Activated T-cell treated with anti-CD3 and anti-CD28 coated beads for 1 hour (primary cell): ENCODE results near the gene CDIPT.
"Not testable (repeated sequence)": the region's sequence is repeated elsewhere in the genome, so short reads cannot be mapped to it uniquely, and the experiment has no call there.

Experiments used
- DNase-seq: peaks from one replicate; pipeline ENCODE4 v3.0.0-alpha.2; 2020; ENCODE audit warnings: low read depth

The CDIPT gene

DNA sequence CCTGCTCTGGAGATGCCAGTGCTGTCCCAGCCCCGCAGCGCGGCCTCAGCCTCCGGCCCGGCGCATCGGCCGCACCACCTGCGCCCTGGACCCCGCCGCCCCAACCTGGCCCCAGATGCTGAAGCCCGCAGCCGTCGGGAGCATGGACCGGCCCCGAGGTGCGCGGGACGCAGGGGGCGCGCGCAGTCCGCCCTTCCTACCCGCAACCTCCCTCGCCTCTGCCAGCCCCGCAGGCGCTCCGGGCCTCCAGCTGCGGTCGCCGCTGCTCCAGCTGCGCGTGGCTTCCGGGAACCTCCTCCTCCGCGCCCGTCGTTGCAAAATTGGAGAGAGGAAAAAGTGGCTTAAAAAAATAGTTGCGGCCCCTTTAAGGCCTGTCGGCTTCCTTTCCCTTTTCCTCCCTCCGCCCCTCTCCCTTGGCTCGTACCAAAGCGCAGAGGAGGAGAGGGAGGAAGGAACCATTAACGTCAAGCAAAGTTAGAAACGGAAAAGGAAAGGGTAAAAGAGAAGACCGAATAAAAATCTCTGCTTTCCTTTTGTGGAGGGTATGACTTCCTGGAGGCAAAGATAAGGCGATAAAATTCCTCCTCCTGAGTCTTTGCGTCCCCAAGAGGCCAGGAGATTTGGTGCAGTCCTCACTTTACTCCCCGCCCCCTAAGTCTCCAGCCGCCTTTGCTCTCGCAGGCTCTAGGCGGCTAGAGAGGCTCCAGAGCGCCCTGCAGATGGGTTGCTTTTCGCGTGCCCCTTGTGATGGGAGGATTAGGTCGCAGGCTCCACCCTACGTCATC is at the start of gene CDIPT:
Gene CDIPT, minus strand, starts transcription at position 343 of the 785 bp plus-strand sequence. CDS start 369 bp downstream, outside the sequence.
- peak; percentile 88 for DNase-seq

DNA sequence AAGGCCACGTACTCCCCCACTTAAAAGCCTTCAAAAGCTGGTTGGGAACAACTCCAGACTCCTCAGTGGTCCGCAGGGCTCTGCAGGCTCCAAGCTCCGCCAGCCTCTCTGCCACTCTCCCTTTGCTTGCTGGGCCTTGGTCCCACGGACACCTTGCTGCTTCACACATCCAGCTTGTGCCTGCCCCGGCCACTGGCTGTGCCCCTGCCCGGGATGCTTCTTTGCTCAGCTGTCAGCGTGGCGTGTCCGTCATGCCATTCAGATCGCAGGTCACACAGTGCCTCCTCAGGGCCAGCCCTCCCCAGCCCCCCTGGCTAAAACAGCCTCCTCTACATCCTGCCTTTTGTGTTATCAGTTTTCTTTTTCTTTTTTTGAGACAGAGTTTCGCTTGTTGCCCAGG is 49.1 kb upstream of the CDIPT start:
- DNase-seq = no peak

DNA sequence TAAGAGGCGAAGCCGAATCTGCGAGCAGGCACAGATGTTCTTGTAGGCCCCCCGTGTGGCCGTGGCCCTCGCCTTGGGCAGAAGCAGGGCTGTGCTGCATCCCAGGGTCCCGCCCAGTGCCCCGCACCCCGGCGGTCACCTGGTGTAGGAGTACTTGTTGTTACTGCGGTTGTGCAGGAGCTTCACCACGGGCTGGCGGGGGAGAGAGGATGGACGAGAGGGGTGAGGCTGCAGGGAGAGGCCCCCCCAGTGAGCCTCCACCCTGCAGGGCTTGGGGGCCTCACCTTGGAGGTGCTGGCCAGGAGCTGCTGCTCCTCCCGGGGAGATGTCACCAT is 48.6 kb upstream of the CDIPT start:
- DNase-seq = no peak

- DNase-seq = no peak
Measured at GRCh38 chr16:29910819-29911675, 48.0 kb upstream of the CDIPT start.

GRCh38 chr16:29909851-29910250 is 46.8 kb upstream of the CDIPT start:
- DNase-seq = not testable (repeated sequence)

DNA sequence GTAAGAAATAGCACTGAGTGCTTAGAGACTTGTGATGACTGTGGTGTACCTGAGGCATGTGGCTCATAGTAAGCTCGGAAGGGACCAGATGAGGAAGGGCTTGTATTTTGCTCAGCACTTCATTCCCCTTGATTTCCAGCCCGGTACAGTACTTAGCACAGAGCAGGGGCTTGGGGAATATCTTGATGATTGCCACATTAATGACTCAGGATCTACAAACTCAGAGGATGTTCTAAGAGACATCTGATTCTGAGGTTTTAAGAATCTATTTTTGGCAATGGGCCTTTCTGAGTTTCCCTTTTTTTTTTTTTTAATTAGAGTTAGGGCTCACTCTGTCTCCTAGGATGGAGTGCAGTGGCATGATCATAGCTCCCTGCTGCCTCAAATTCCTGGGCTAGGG is 46.4 kb upstream of the CDIPT start:
- no peak for DNase-seq

GRCh38 chr16:29908719-29909220 is 45.7 kb upstream of the CDIPT start:
- DNase-seq = no peak

DNA sequence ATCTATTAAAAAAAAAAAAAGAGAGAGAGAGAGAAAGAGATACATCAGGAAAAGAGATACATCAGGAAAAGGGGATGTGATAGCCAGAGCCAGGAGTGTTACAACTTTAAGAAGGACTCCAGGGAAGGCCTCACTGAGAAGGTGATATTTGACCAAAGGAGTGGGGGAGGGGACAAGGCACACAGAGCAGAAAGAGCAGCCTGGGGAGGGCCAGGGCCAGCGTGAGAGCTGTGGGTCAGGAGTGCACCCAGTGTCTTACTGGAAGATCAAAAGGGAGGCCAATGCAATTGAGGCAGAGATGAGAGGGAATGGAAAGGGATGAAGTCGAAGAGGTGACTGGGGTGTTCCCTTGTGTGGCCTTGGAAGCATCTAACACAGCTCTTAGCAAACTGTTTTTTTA is 44.9 kb upstream of the CDIPT start:
- DNase-seq = no peak

DNA sequence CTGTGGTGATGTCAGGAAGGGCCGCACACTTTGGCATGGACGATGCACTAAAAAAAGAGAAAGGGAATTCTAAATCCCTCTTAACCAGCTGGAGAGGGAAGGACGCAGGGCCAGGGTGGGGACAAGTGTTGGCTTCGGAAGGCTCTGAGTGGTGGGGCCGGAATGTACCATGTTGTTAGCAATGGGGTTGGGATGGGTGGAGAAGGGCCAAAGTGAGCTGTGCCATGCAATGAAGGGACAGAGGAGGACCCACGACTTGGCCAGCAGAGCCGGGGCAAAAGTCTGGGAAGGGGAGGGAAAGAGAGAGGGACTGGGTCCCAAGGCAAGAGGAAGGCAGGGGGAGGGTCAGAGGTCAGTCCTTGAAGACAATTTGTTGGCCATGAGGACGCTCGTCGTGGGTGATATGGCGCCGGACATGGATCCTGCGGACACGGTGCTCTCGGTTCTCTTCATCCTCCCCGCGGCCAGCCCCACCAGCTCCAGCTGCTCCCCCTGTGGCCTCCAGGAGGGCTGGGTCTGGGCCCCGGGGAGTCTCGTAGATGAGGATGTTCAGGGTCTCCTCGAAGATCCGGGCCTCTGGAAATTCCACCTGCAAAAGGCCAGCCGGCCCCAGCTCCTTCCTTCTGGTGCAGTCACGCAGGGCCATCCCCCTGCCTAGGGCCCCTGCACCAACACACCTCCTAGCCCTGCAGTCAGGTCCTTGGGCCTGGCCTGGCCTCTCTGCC is 43.7 kb upstream of the CDIPT start:
- no peak for DNase-seq

DNA sequence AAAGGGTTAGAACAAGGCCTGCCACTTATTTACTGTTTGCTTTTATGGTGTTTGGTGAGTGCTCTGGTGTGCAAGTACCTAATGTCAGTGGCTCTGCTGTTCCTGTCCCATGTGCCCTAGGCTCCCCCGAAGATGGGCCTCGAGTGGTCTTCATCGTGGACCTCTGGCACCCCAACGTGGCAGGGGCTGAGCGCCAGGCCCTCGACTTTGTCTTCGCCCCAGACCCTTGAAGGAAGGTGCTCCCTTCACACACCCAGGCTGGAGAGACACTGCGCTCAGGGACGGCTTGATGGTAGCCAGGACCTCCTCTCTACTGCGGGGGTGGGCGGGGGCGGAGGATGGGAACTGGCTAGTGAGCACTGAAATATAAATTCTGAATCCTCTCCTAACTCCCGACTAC is 42.6 kb upstream of the CDIPT start:
- DNase-seq = no peak

DNA sequence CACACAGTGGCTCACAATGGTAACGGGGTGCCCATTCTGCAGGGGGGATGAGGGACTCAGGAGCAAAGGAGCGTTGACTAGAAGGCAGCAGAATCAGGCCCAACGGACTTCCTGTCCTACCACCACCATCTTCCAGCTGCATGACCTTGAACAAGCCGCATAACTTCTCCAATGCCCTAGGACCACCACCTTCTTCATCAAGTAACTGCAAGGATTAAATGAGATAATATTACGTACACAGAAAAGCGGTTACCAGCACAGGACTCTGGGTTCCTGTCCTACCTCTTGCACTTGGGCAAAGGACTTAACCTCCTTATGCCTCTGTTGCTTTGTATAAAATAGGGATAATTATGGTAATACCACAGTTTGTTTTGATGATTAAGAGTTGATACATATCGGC is 41.9 kb upstream of the CDIPT start:
- no peak for DNase-seq

- DNase-seq = no peak
Measured at GRCh38 chr16:29903590-29903989, 40.6 kb upstream of the CDIPT start.

GRCh38 chr16:29901607-29901945 is 38.5 kb upstream of the CDIPT start:
- no peak for DNase-seq

- DNase-seq = no peak
Measured at GRCh38 chr16:29900888-29901606, 38.0 kb upstream of the CDIPT start.

- no peak for DNase-seq
Measured at GRCh38 chr16:29900102-29900887, 37.3 kb upstream of the CDIPT start, which contains the start of gene ASPHD1. Gene ASPHD1 (plus strand): TSS chr16:29900488. CDS start chr16:29900972, 484 bp downstream.

- peak; percentile 75 for DNase-seq
Measured at GRCh38 chr16:29899516-29900101, 36.6 kb upstream of the CDIPT start, which contains the start of gene SEZ6L2. Gene SEZ6L2 (minus strand): TSS chr16:29899550. CDS start chr16:29899019, 531 bp downstream.

DNA sequence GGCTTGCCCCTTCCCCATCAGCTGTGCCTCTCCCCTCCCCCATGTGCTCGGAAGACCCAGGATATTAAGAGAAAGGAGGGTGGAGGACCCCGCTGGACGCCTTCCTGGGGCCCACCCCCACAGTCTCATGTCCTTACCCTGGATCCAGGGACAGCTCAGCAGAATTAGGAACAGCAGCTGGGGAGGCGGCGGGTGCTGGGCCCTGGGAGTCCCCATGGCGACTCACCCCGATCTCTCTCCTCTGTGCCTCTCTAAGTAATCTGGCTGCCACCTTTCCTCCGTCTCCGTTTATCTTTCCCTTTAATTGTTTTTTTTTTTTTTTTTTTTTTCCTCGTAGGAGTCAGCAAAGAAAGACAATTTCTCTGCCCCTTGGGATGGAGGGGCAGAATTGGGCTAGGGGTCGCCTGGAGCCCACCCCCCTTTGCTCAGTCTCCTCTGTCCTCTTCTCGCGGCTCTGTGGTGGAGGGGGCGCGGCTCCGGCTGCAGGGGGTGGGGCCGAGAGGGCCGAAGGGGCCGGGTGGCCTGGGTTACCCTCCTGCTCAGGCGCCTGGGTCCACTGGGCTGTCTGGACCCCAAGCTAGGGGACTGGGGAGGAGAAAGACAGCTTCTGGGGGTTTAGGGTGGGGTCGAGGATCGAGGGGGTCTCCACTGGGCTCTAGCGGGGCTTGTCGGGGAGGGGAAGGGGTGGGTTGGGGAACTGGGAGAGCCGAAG is 35.9 kb upstream of the CDIPT start:
- no peak for DNase-seq

GRCh38 chr16:29898135-29898803 is 35.2 kb upstream of the CDIPT start:
- no peak for DNase-seq

DNA sequence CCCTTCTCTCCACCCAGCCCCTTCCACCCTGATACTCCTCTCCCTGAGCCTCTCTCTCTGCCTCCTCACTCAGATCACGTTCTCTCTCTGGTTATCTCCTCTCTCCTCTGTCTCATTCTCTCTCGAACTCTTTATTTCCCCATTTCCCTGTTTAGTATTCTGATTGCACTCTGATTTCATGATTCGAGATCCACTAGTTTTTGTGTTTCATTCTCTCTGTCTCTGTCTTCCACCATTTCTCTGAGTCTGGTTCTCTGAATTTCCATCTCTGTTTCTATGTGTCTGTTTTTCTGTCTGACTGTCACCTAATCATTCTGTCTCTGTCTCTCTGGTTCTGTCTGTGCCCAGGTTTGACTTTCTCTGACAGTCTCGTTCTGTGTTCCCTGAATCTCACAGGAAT is 34.3 kb upstream of the CDIPT start:
- DNase-seq = no peak
